Osteocyte (in vitro differentiated cells): ENCODE measurements around the gene PGC. TPM values are rescaled to one million over a fixed set of nuclear protein-coding genes. Genes with fewer than 3 reads are reported as not detected.
A peak's percentile ranks its signal among the peaks of the same experiment; 100 is the strongest.

ENCODE experiments used
- DNase-seq: peaks from one replicate; pipeline ENCODE4 v3.0.0; 2021; ENCODE audit warnings: mixed read lengths; ENCODE audit not compliant: unreplicated experiment; ENCODE audit errors: extremely low spot score
- H3K27ac Mint-ChIP-seq: one replicate; pipeline ENCODE4 v1.8.0; 2021; ENCODE audit warnings: mild to moderate bottlenecking, mixed read lengths; ENCODE audit not compliant: unreplicated experiment
- H3K27me3 Mint-ChIP-seq: one replicate; pipeline ENCODE4 v1.8.0; 2021; ENCODE audit warnings: mixed read lengths; ENCODE audit not compliant: unreplicated experiment
- H3K36me3 Mint-ChIP-seq: one replicate; pipeline ENCODE4 v1.8.0; 2021; ENCODE audit warnings: mixed read lengths; ENCODE audit not compliant: unreplicated experiment
- H3K4me1 Mint-ChIP-seq: one replicate; pipeline ENCODE4 v1.8.0; 2021; ENCODE audit warnings: mixed read lengths; ENCODE audit not compliant: unreplicated experiment
- H3K4me3 Mint-ChIP-seq: one replicate; pipeline ENCODE4 v1.8.0; 2021; ENCODE audit warnings: mild to moderate bottlenecking, moderate library complexity, mixed read lengths; ENCODE audit not compliant: unreplicated experiment
- H3K9me3 Mint-ChIP-seq: one replicate; pipeline ENCODE4 v1.8.0; 2021; ENCODE audit warnings: mixed read lengths; ENCODE audit not compliant: unreplicated experiment
- CTCF ChIP-seq: fragments of 200-600 bp; sonication (generic); IDR thresholded peaks from 2 replicates; pipeline ENCODE4 v1.5.0; 2021; ENCODE audit warnings: antibody characterized with exemption, mild to moderate bottlenecking, moderate library complexity
- total RNA-seq: library from RNA; stranded (reverse); gene quantifications from 2 replicates; pipeline ENCODE4 v1.2.1, GENCODE V29; 2021

PGC gene
- total RNA-seq, 1 donor from 2014 or later: not detected

- H3K9me3 Mint-ChIP-seq: no peaks in the 10 kb centered on the region
- no peaks in the 10 kb centered on the region for H3K27me3 Mint-ChIP-seq
- TF ChIP-seq CTCF: no peak
- no peak overlapping the region for H3K27ac Mint-ChIP-seq
- H3K36me3 Mint-ChIP-seq: no peaks in the 10 kb centered on the region
- H3K4me3 Mint-ChIP-seq: no peak overlapping the region
- H3K4me1 Mint-ChIP-seq: peaks cover 4% of the 10 kb centered on the region
- no peak for DNase-seq
Measured at GRCh38 chr6:41739041-41739440, 8.2 kb downstream of the PGC start.

DNA sequence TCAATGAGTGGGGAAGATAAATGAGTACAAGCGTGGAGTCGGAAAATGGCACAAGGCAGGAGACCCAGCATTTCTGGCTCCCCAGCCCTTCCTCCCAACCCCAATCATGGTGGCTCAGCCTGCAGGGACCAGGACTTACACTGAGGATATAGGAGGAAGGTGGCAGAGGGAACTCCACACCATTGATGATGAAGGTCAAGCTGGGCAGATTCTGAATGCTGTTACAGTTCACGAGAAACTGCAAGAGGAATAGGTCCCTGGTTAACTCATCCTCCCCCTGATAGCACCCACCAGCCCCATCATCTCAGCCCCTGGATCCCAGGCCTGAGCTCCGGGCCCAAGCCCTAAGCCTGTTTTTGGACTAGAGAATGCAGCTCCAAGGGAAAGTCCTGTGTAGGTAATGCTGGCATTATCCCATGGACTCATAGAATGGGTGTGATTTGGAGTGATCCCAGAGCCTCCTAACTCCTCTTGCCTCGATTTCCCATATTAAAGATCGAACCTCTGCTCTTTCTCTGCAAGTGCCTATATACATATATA lies 9.5 kb downstream of the PGC start:
- H3K27me3 Mint-ChIP-seq: no peaks in the 10 kb centered on the region
- H3K4me3 Mint-ChIP-seq: no peak overlapping the region
- peaks cover 13% of the 10 kb centered on the region for H3K4me1 Mint-ChIP-seq
- H3K36me3 Mint-ChIP-seq: no peaks in the 10 kb centered on the region
- H3K27ac Mint-ChIP-seq: no peak overlapping the region
- H3K9me3 Mint-ChIP-seq: no peaks in the 10 kb centered on the region
- no peak for TF ChIP-seq CTCF
- DNase-seq: no peak

DNA sequence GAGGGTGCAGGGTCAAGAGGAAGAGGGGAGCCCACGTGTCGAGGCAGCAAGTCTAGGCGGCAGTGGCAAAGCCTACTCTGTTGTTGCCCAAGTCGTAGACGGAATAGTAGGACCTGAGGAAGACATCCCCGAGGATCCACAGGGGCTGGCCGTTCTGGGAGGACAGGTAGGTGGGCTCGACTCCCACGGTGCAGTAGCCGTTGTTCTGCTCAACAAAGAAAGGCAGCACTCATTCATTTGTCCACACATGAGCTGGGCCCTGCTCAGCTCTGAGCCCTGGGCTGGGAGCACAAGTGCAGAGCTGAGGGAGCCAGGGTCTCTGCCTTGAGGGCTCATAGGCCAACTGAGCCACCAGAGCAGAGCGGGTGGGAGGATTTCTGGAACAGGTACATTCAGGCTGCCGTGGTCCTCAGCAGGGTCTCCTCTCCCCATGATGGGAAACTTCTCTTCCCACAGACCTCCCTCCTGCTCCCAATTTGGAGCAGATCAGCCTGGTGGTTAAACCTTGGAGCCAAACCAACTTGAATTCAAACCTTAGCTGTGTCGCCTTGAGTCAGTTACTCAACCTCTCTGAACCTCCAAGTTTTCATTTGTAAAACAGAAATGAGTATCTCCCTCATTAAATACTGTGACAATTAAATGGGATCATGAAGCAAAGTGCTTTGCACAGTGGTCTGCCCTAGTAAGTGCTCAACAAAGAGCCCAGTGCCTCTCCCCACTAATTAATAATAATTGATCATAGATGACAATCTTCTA lies 10.2 kb downstream of the PGC start:
- no peak overlapping the region for H3K27ac Mint-ChIP-seq
- no peak overlapping the region for H3K4me3 Mint-ChIP-seq
- no peaks in the 10 kb centered on the region for H3K9me3 Mint-ChIP-seq
- DNase-seq: no peak
- peaks cover 17% of the 10 kb centered on the region for H3K4me1 Mint-ChIP-seq
- no peaks in the 10 kb centered on the region for H3K36me3 Mint-ChIP-seq
- no peak for TF ChIP-seq CTCF
- H3K27me3 Mint-ChIP-seq: no peaks in the 10 kb centered on the region

GRCh38 chr6:41736186-41736733 lies 10.9 kb downstream of the PGC start:
- DNase-seq: no peak
- H3K4me1 Mint-ChIP-seq: peaks cover 17% of the 10 kb centered on the region
- H3K36me3 Mint-ChIP-seq: no peaks in the 10 kb centered on the region
- H3K4me3 Mint-ChIP-seq: no peak overlapping the region
- H3K27me3 Mint-ChIP-seq: no peaks in the 10 kb centered on the region
- H3K27ac Mint-ChIP-seq: no peak overlapping the region
- TF ChIP-seq CTCF: no peak
- no peaks in the 10 kb centered on the region for H3K9me3 Mint-ChIP-seq

- no peaks in the 10 kb centered on the region for H3K36me3 Mint-ChIP-seq
- H3K4me3 Mint-ChIP-seq: peak within 1 kb of the TSS; percentile 74
- no peaks in the 10 kb centered on the region for H3K9me3 Mint-ChIP-seq
- H3K27me3 Mint-ChIP-seq: no peaks in the 10 kb centered on the region
- DNase-seq: peak; percentile 98
- peak within 1 kb of the TSS; percentile 73 for H3K27ac Mint-ChIP-seq
- H3K4me1 Mint-ChIP-seq: peaks cover 19% of the 10 kb centered on the region
- TF ChIP-seq CTCF: peak; percentile 90
Measured at GRCh38 chr6:41735427-41736185, 11.6 kb downstream of the PGC start, which contains the start of gene TFEB. TFEB (minus strand) TSS chr6:41735608; CDS start chr6:41691213, 44,395 bp downstream.
